Measurements from ENCODE around the gene CYTH1. TPM values are rescaled to one million over a fixed set of nuclear protein-coding genes. Genes with fewer than 3 reads are reported as not detected.

CYTH1 gene
- total RNA-seq, 2 experiments from 2014 or later, result 88.9 to 89.6 TPM

- Mint-ChIP-seq H3K4me3 (peak overlapping the region; percentile 62), H3K27me3 (no peaks in the 10 kb centered on the region), H3K9me3 (no peaks in the 10 kb centered on the region), H3K36me3 (peaks cover 15% of the 10 kb centered on the region), H3K4me1 (peaks cover 84% of the 10 kb centered on the region), H3K27ac (peak overlapping the region; percentile 76)
- DNase-seq, result no peak
These were observed 65.8 kb downstream of the CYTH1 start for GRCh38 chr17:78716292-78716691.

GRCh38 chr17:78715876-78716275 lies 66.2 kb downstream of the CYTH1 start:
- Mint-ChIP-seq H3K27ac (peak overlapping the region; percentile 95), H3K36me3 (peaks cover 15% of the 10 kb centered on the region), H3K27me3 (no peaks in the 10 kb centered on the region), H3K4me1 (peaks cover 83% of the 10 kb centered on the region), H3K4me3 (peak overlapping the region; percentile 50), H3K9me3 (no peaks in the 10 kb centered on the region)
- no peak for DNase-seq

GRCh38 chr17:78715000-78715771 lies 66.9 kb downstream of the CYTH1 start:
- H3K27ac Mint-ChIP-seq, result peak overlapping the region; percentile 95
- no peaks in the 10 kb centered on the region for H3K27me3 Mint-ChIP-seq
- DNase-seq, result no peak
- peak overlapping the region; percentile 50 for H3K4me3 Mint-ChIP-seq
- peaks cover 21% of the 10 kb centered on the region for H3K36me3 Mint-ChIP-seq
- peaks cover 88% of the 10 kb centered on the region for H3K4me1 Mint-ChIP-seq
- no peaks in the 10 kb centered on the region for H3K9me3 Mint-ChIP-seq

GRCh38 chr17:78714534-78714933 lies 67.5 kb downstream of the CYTH1 start:
- Mint-ChIP-seq H3K27ac (peak overlapping the region; percentile 95), H3K4me1 (peaks cover 88% of the 10 kb centered on the region), H3K9me3 (no peaks in the 10 kb centered on the region), H3K4me3 (peak overlapping the region; percentile 37), H3K36me3 (peaks cover 21% of the 10 kb centered on the region), H3K27me3 (no peaks in the 10 kb centered on the region)
- DNase-seq, result no peak

- DNase-seq, result no peak
- Mint-ChIP-seq H3K4me1 (peaks cover 81% of the 10 kb centered on the region), H3K4me3 (no peak overlapping the region), H3K9me3 (no peaks in the 10 kb centered on the region), H3K27me3 (no peaks in the 10 kb centered on the region), H3K27ac (peak overlapping the region; percentile 66), H3K36me3 (peaks cover 32% of the 10 kb centered on the region)
These were observed 70.0 kb downstream of the CYTH1 start for GRCh38 chr17:78712043-78712442.

GRCh38 chr17:78710607-78711006 lies 71.5 kb downstream of the CYTH1 start:
- Mint-ChIP-seq H3K4me1 (peaks cover 73% of the 10 kb centered on the region), H3K27me3 (no peaks in the 10 kb centered on the region), H3K9me3 (no peaks in the 10 kb centered on the region), H3K4me3 (no peak overlapping the region), H3K36me3 (peaks cover 33% of the 10 kb centered on the region), H3K27ac (peak overlapping the region; percentile 89)
- DNase-seq, result no peak

GRCh38 chr17:78709751-78710181 lies 72.3 kb downstream of the CYTH1 start:
- H3K4me1 Mint-ChIP-seq, result peaks cover 73% of the 10 kb centered on the region
- H3K4me3 Mint-ChIP-seq, result peak overlapping the region; percentile 4
- H3K27ac Mint-ChIP-seq, result peak overlapping the region; percentile 89
- H3K36me3 Mint-ChIP-seq, result peaks cover 29% of the 10 kb centered on the region
- H3K27me3 Mint-ChIP-seq, result no peaks in the 10 kb centered on the region
- DNase-seq, result no peak
- no peaks in the 10 kb centered on the region for H3K9me3 Mint-ChIP-seq

GRCh38 chr17:78709119-78709681 lies 72.9 kb downstream of the CYTH1 start:
- no peaks in the 10 kb centered on the region for H3K27me3 Mint-ChIP-seq
- H3K36me3 Mint-ChIP-seq, result peaks cover 26% of the 10 kb centered on the region
- H3K9me3 Mint-ChIP-seq, result no peaks in the 10 kb centered on the region
- H3K4me3 Mint-ChIP-seq, result peak overlapping the region; percentile 4
- peaks cover 69% of the 10 kb centered on the region for H3K4me1 Mint-ChIP-seq
- H3K27ac Mint-ChIP-seq, result peak overlapping the region; percentile 89
- DNase-seq, result no peak

- peak overlapping the region; percentile 41 for H3K4me3 Mint-ChIP-seq
- H3K4me1 Mint-ChIP-seq, result peaks cover 66% of the 10 kb centered on the region
- DNase-seq, result peak; percentile 66
- H3K9me3 Mint-ChIP-seq, result no peaks in the 10 kb centered on the region
- peak overlapping the region; percentile 89 for H3K27ac Mint-ChIP-seq
- peaks cover 26% of the 10 kb centered on the region for H3K36me3 Mint-ChIP-seq
- no peaks in the 10 kb centered on the region for H3K27me3 Mint-ChIP-seq
These were observed 73.5 kb downstream of the CYTH1 start for GRCh38 chr17:78708510-78708973.

GRCh38 chr17:78707923-78708322 lies 74.2 kb downstream of the CYTH1 start:
- Mint-ChIP-seq H3K4me1 (peaks cover 59% of the 10 kb centered on the region), H3K4me3 (no peak overlapping the region), H3K27ac (peak overlapping the region; percentile 89), H3K27me3 (no peaks in the 10 kb centered on the region), H3K9me3 (no peaks in the 10 kb centered on the region), H3K36me3 (peaks cover 28% of the 10 kb centered on the region)
- no peak for DNase-seq

GRCh38 chr17:78707016-78707415 lies 75.1 kb downstream of the CYTH1 start:
- peaks cover 53% of the 10 kb centered on the region for H3K4me1 Mint-ChIP-seq

GRCh38 chr17:78706271-78706915 lies 75.7 kb downstream of the CYTH1 start:
- H3K27me3 Mint-ChIP-seq, result no peaks in the 10 kb centered on the region
- H3K36me3 Mint-ChIP-seq, result peaks cover 23% of the 10 kb centered on the region
- no peak overlapping the region for H3K4me3 Mint-ChIP-seq
- H3K27ac Mint-ChIP-seq, result no peak overlapping the region
- peaks cover 47% of the 10 kb centered on the region for H3K4me1 Mint-ChIP-seq
- no peak for DNase-seq
- no peaks in the 10 kb centered on the region for H3K9me3 Mint-ChIP-seq

More at GRCh38 chr17:78707016-78707415, 75.1 kb downstream of the CYTH1 start:
- no peak overlapping the region for H3K4me3 Mint-ChIP-seq
- no peak for DNase-seq
- peaks cover 27% of the 10 kb centered on the region for H3K36me3 Mint-ChIP-seq
- peak overlapping the region; percentile 66 for H3K27ac Mint-ChIP-seq
- no peaks in the 10 kb centered on the region for H3K9me3 Mint-ChIP-seq
- no peaks in the 10 kb centered on the region for H3K27me3 Mint-ChIP-seq

GRCh38 chr17:78705071-78705470 lies 77.0 kb downstream of the CYTH1 start:
- Mint-ChIP-seq H3K27me3 (no peaks in the 10 kb centered on the region), H3K4me3 (no peak overlapping the region), H3K36me3 (peaks cover 17% of the 10 kb centered on the region), H3K9me3 (no peaks in the 10 kb centered on the region), H3K27ac (peak overlapping the region; percentile 21), H3K4me1 (peaks cover 37% of the 10 kb centered on the region)
- no peak for DNase-seq

- H3K36me3 Mint-ChIP-seq, result peaks cover 17% of the 10 kb centered on the region
- peak overlapping the region; percentile 45 for H3K27ac Mint-ChIP-seq
These were observed 77.5 kb downstream of the CYTH1 start for GRCh38 chr17:78704594-78704993.

More at GRCh38 chr17:78704594-78704993, 77.5 kb downstream of the CYTH1 start:
- H3K27me3 Mint-ChIP-seq, result no peaks in the 10 kb centered on the region
- DNase-seq, result no peak
- H3K4me3 Mint-ChIP-seq, result no peak overlapping the region
- H3K4me1 Mint-ChIP-seq, result peaks cover 32% of the 10 kb centered on the region
- no peaks in the 10 kb centered on the region for H3K9me3 Mint-ChIP-seq
